PC-9 (cell line): Measurements from ENCODE around the gene BPIFB1. TPM values are rescaled to one million over a fixed set of nuclear protein-coding genes. Genes with fewer than 3 reads are reported as not detected.

Source experiments
- BruUV-seq: library from RNA; stranded (reverse); fragments of 400-500 nt; replicated peaks from 2 replicates; lab custom pipeline; 2021; lab: Mats Ljungman, UMichigan
- CTCF ChIA-PET: fragments of 300-600 bp; sonication (Branson Sonifier 250); formaldehyde crosslinking; loops from one replicate; lab custom pipeline; 2022; ENCODE audit warnings: antibody characterized with exemption; lab: Charles Lee
- POLR2A ChIA-PET: fragments of 300-600 bp; sonication (Branson Sonifier 250); formaldehyde crosslinking; loops from one replicate; lab custom pipeline; 2022; ENCODE audit warnings: antibody characterized with exemption; ENCODE audit not compliant: unreplicated experiment; lab: Charles Lee
- DNase-seq, 2 experiments: peaks; one replicate each; pipeline versions ENCODE4 v3.0.0 to v3.0.0-alpha.2; 2015 to 2022; ENCODE audit warnings: mixed read lengths in 1 of 2
- H2AFZ ChIP-seq: fragments of 200-600 bp; sonication (generic); 2 replicates; pipeline ENCODE4 v1.8.1; 2017; ENCODE audit warnings: antibody characterized with exemption
- H3F3A ChIP-seq: fragments of 200-600 bp; sonication (generic); 2 replicates; pipeline ENCODE4 v1.8.1; 2017; ENCODE audit warnings: antibody characterized with exemption, mild to moderate bottlenecking, low read depth; ENCODE audit not compliant: insufficient read depth
- H3K27ac ChIP-seq: fragments of 200-600 bp; sonication (generic); 2 replicates; pipeline ENCODE4 v1.6.1; 2016; ENCODE audit warnings: mixed run types
- H3K27me3 ChIP-seq: fragments of 200-600 bp; sonication (generic); 2 replicates; pipeline ENCODE4 v1.6.1; 2016; ENCODE audit warnings: low read depth, mixed run types; ENCODE audit not compliant: insufficient read depth
- H3K36me3 ChIP-seq: fragments of 200-600 bp; sonication (generic); 2 replicates; pipeline ENCODE4 v1.6.1; 2016; ENCODE audit warnings: low read depth, mixed run types
- H3K4me1 ChIP-seq: fragments of 200-600 bp; sonication (generic); replicated peaks from 2 replicates; pipeline ENCODE4 v1.6.1; 2016; ENCODE audit warnings: mixed run types; ENCODE audit not compliant: insufficient read depth
- H3K4me2 ChIP-seq: fragments of 200-600 bp; sonication (generic); 2 replicates; pipeline ENCODE4 v1.6.1; 2017; ENCODE audit warnings: mixed run types
- H3K4me3 ChIP-seq: fragments of 200-600 bp; sonication (generic); 2 replicates; pipeline ENCODE4 v1.6.1; 2016; ENCODE audit warnings: mixed run types
- H3K79me2 ChIP-seq: fragments of 200-600 bp; sonication (generic); 2 replicates; pipeline ENCODE4 v1.6.1; 2017; ENCODE audit warnings: low read depth, mixed run types
- H3K9me2 ChIP-seq: fragments of 200-600 bp; sonication (generic); 2 replicates; pipeline ENCODE4 v1.8.1; 2017; ENCODE audit warnings: mild to moderate bottlenecking; ENCODE audit not compliant: insufficient read depth
- H3K9me3 ChIP-seq: fragments of 200-600 bp; sonication (generic); 2 replicates; pipeline ENCODE4 v1.8.1; 2016; ENCODE audit warnings: low read depth; ENCODE audit not compliant: insufficient read depth
- H4K20me1 ChIP-seq: fragments of 200-600 bp; sonication (generic); 2 replicates; pipeline ENCODE4 v1.8.1; 2017; ENCODE audit not compliant: insufficient read depth
- EZH2 ChIP-seq: fragments of 200-600 bp; sonication (generic); IDR thresholded peaks from 2 replicates; pipeline ENCODE4 v1.8.0; 2017; ENCODE audit warnings: antibody characterized with exemption, low read depth
- intact Hi-C: fragments of 100-400 bp; cut with micrococcal nuclease; formaldehyde crosslinking; loops from one replicate; pipeline ENCODE4 v1.10.0; 2022; ENCODE audit not compliant: unreplicated experiment
- total RNA-seq: library from RNA; stranded (reverse); gene quantifications from 2 replicates; pipeline ENCODE4 v1.2.3, GENCODE V29; 2021
- TF ChIP-seq, protein P1 (sequence below): fragments of 200-600 bp; sonication (generic); conservative IDR thresholded peaks from 2 replicates; pipeline ENCODE4 v1.6.1; 2017; ENCODE audit warnings: mixed run types, antibody characterized with exemption, mild to moderate bottlenecking, moderate library complexity

Gene BPIFB1
- total RNA-seq, 1 experiment from 2014 or later, result not detected

DNA sequence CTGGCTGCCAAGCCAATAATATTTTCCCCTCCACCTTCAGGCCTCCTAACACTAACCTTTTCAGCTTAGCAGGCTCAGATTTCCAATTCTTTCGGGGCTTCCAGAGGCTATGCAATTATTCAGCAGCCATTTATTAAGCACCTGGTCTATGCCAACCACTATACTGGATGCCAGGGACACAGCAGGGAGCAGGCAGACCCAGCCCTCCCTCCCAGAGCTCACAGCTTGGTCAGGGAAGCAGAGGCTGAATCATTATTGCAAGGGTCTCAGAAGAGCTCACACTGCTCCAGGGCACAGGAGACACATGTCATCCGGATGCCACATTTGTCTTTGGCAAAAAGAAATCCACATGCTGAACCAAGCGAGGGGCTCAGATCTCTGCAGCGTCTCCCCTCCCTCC lies 1.3 kb downstream of the BPIFB1 start:
- TF ChIP-seq, protein P1, sequence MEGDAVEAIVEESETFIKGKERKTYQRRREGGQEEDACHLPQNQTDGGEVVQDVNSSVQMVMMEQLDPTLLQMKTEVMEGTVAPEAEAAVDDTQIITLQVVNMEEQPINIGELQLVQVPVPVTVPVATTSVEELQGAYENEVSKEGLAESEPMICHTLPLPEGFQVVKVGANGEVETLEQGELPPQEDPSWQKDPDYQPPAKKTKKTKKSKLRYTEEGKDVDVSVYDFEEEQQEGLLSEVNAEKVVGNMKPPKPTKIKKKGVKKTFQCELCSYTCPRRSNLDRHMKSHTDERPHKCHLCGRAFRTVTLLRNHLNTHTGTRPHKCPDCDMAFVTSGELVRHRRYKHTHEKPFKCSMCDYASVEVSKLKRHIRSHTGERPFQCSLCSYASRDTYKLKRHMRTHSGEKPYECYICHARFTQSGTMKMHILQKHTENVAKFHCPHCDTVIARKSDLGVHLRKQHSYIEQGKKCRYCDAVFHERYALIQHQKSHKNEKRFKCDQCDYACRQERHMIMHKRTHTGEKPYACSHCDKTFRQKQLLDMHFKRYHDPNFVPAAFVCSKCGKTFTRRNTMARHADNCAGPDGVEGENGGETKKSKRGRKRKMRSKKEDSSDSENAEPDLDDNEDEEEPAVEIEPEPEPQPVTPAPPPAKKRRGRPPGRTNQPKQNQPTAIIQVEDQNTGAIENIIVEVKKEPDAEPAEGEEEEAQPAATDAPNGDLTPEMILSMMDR, result no peak
- no peak for TF ChIP-seq EZH2
- POLR2A ChIA-PET, result no interaction called here

DNA sequence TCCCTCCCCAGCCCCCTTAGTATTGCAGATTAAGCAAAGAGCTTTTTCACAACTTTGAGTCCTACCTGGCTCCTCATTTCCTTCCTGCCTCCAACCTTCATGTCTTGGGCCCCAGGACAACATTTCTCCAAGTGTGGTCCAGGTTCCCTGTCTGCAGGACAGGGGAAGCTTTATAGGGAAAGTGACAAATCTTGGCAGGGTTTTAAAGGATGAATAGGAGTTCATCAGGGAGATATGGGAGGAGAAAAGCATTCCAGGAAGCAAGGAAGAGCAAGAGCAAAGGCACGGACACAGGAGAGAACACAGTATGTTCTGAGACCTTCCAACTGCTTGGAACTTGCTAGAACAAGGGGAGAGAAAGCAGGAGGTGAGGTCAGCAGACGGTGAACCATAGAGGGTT lies 1.9 kb downstream of the BPIFB1 start:
- ChIA-PET CTCF (interaction anchor here (0.6 kb wide), 1 partner anchor 181 kb away, joined by 4 read pairs; no protein-coding TSS in a partner anchor), POLR2A (no interaction called here)
- Histone ChIP-seq H3K79me2 (no peaks in the 10 kb centered on the region), H3K4me3 (no peak overlapping the region), H3F3A (no peaks in the 10 kb centered on the region; the same call in 1 of the 2 replicates), H3K36me3 (no peaks in the 10 kb centered on the region), H3K9me3 (no peaks in the 10 kb centered on the region), H4K20me1 (no peaks in the 10 kb centered on the region), H2AFZ (no peak overlapping the region), H3K9me2 (no peaks in the 10 kb centered on the region), H3K4me1 (peaks cover 33% of the 10 kb centered on the region), H3K27me3 (no peaks in the 10 kb centered on the region; the same call in 1 of the 2 replicates), H3K4me2 (no peak overlapping the region), H3K27ac (no peak overlapping the region)
- no peak for DNase-seq
- BruUV-seq, result no TSS peak
- intact Hi-C loops, result no loop called here
- TF ChIP-seq, protein P1, result no peak
- no peak for TF ChIP-seq EZH2

More for the DNA sequence above, 1.3 kb downstream of the BPIFB1 start:
- Histone ChIP-seq H2AFZ (no peak overlapping the region), H3K4me3 (no peak overlapping the region), H3K4me2 (peak overlapping the region; percentile 56; the same call in 1 of the 2 replicates), H3F3A (no peaks in the 10 kb centered on the region; the same call in 1 of the 2 replicates), H3K9me2 (no peaks in the 10 kb centered on the region), H3K4me1 (peaks cover 38% of the 10 kb centered on the region), H4K20me1 (no peaks in the 10 kb centered on the region), H3K27me3 (no peaks in the 10 kb centered on the region; the same call in 1 of the 2 replicates), H3K79me2 (no peaks in the 10 kb centered on the region), H3K36me3 (no peaks in the 10 kb centered on the region), H3K27ac (no peak overlapping the region), H3K9me3 (no peaks in the 10 kb centered on the region)
- intact Hi-C loops, result no loop called here
- CTCF ChIA-PET, result no interaction called here
- BruUV-seq, result no TSS peak
- DNase-seq, result no peak

DNA sequence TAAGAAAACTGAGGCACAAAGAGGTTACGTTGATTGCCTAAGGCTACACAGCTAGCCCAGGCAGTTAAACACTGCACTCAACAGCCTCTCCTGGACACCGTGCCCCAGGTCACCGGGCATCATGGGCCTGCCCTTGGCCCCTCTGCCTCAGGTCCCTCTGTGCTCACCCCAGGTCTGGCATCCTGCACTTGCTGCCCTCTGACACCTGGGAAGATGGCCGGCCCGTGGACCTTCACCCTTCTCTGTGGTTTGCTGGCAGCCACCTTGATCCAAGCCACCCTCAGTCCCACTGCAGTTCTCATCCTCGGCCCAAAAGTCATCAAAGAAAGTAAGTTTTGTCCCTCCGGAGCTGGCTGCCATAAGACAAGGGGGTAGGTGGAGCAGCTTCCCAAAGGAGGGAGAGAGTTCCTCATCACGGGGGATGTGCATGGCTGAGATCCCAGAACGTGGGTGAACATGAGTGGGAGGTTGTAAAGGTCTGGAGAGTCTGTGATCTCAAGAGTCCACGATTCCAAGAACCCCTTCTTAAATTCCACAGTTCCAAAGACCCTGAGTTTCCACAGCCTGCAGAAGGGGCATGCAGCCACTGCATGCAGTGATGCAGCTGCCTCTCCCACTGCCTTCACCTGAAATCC lies 3.0 kb downstream of the BPIFB1 start:
- POLR2A ChIA-PET, result no interaction called here
- Histone ChIP-seq H3K36me3 (no peaks in the 10 kb centered on the region), H3F3A (no peaks in the 10 kb centered on the region; the same call in 1 of the 2 replicates), H3K4me1 (peaks cover 33% of the 10 kb centered on the region), H3K4me2 (no peak overlapping the region), H3K79me2 (no peaks in the 10 kb centered on the region), H2AFZ (no peak overlapping the region), H3K9me2 (no peaks in the 10 kb centered on the region), H3K27ac (no peak overlapping the region), H3K4me3 (no peak overlapping the region), H3K9me3 (no peaks in the 10 kb centered on the region), H3K27me3 (no peaks in the 10 kb centered on the region; the same call in 1 of the 2 replicates), H4K20me1 (no peaks in the 10 kb centered on the region)
- DNase-seq, result no peak
- intact Hi-C loops, result no loop called here
- CTCF ChIA-PET, result no interaction called here
- no TSS peak for BruUV-seq
- no peak for TF ChIP-seq EZH2
- TF ChIP-seq, protein P1, result no peak
